Ammon's horn (tissue), 1 donor: ENCODE results near the gene MAEL.
A peak's percentile ranks its signal among the peaks of the same experiment; 100 is the strongest.

Experiments
- DNase-seq: peaks from one replicate; pipeline ENCODE4 v3.0.0-alpha.2; 2016; ENCODE audit warnings: low spot score

MAEL gene

DNA sequence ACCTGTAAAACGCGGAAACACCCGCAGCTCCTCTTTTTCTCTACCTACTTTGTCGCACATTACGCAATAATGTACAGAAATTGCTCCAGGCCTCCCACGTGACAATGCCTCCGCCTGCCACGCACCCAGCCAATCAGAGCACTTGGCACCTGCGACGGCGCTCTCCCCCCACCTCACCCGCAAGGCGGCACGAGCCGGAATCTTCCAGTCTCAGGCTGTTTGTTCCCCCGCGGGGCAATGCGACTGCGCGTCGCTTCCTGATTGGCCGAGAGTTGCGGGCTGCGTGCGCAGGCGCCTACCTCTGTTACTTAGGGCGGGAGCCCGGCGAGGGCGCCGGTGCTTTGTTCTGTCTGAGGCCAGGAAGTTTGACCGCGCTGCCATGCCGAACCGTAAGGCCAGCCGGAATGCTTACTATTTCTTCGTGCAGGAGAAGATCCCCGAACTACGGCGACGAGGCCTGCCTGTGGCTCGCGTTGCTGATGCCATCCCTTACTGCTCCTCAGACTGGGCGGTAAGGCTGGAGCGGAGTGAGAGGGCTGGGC, at the start of gene MAEL:
TSS of gene MAEL (plus strand) at position 307 of the 542 bp plus-strand sequence. CDS start at position 380, 73 bp downstream.
- no peak for DNase-seq

DNA sequence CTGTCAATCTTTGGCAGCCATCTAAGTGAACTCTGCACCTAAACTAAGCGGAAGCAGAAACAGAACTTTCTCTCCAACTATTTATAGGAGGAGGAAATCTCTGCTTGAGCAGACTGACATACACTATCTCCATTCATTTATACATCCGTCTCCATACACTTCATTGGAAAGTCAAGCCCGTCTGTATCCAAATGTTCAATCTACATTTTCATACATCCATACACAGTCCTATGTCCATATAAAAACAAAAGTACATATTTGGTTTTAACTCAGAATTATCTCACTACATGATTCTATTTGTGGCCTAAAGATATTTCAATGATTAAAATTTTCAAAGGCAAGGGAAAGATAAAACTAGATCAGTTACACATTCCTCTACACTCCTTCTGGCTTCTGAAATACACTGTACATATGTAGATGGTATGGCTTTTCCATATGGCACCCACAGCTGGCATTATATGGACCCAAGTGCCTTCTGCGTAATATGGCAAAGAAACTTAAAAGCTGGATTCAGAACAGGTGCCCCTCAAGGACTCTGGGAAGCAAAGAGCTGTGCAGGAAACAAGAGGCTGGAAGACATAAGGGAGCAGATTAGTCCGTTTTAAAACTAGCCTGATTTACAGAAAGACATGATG, 49.2 kb upstream of the MAEL start:
- no peak for DNase-seq

DNA sequence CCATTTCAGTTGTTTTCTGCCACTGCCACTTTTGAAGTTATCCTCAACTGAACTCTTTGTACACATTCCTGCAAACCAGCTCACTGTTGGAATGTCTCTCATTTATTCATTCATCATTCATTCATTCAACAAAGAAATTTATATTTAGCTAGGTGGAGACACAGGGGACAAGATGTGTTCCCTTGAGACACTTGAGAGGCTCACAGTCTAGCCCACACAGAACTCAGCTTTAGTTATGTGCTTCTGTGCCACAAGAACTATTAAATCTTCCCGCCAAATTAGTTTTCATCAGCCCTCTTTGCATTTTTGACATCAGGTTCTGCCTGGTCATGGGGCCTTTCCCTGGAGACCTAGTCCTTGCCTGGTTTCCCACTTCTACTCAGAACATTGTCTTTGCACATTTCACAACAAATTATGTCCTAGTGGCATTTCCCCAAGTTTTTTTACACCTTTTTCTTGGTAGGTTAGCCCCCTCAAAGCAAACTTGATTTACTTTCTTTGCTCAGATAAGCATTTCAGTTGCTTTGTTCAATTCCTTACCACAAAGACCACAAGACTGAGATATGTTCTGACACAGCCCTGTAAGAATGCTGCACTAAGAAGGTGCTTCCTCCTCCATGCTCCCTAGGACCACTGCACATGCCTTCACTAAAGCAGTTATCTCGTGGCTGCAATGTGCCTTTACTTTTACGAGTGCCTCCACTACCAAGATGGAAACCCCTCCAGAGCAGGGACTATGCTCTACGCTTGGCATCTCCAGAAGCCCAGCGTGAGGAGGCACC, 44.7 kb upstream of the MAEL start:
- no peak for DNase-seq

DNA sequence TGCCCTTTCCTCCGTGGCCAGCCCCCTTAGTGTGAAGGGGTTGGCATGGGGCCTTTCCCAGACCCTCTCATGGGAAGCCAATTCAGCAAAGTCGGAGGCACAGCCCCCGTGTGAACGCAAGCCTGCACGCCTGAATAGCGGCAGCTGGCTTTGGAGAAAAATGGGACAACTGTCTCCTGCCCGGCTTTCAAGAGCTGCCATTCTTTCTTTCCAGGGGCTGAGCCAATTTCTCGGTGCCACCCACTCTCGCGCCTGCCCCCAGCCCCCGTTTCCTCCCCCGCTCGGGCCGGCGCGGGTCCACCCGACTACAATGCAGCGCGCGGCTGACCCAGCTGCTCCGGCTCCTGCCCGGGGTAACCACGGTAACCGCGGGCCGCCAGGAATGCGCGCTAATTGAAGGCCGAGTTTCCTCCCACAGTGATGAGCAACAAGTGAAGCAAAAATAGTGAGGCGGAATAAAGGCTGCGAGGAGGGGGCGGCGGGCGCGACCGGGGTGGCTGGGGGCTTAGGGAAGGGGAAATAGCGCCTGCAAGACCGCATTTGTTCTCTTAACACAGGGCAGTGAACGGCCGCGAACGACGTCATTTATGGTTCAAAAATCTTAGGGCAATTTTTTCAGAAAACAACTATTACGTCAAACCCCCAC, 41.6 kb upstream of the MAEL start:
- DNase-seq: peak; percentile 93

DNA sequence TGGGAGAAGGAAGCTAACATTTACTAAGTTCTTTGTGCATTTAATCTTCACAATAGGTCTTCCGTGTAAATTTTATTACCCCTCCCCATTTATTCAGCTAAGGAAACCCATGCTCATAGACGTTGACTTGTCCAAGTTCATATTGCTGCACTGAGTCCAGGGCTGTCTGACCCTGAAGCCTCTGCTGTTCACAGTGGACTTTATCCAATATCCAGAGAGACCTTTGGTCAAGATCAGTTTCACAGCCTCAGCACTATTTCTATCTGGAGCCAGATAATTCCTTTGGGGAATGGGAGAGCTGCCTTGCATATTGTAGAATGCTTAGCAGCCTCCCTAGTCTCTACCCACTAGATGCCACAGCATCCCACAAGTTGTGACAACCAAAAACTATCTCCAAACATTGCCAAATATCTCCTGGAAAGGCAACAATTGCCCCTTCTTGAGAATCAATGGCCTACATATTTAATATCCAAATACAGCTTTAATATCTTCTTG, 40.2 kb upstream of the MAEL start:
- DNase-seq: no peak

DNA sequence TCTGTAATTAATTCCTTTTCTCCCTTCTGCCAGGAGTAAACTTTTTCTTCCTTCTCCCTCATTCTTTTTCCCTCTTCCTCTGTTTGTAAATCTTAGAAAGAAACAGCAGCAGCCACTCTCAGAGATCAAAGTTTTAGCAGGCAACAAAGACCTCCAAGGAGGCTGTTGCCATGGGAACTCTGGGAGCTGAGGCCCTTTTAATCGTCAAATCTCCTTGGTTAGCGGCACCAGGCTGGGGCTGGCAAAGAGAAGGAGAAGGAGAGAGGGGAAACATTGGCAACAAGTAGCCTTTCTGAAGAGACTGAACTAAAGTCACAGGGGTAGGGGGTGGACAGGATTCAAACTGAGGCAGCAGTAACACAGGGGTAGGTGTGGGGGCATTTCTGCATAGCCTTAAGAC, 38.9 kb upstream of the MAEL start:
- peak; percentile 70 for DNase-seq

DNA sequence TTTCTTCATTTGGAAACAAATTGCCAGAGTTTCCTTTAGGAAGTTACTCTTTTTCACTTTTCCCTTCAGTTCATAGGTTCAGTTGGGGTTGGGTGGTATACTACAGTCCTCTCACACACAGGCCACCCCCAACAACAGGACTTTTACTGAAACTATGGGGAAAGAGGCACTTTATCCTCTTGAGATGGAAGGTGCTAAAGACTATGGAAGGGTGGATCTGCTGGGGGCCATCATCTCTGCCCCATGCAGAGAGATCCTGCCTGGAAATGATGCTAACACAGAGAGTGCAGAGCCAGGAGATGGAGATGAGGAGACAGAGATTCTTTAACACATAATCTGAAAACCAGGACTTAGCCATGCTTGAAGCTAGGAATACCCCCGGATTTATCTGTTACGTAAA, 38.0 kb upstream of the MAEL start:
- no peak for DNase-seq

DNA sequence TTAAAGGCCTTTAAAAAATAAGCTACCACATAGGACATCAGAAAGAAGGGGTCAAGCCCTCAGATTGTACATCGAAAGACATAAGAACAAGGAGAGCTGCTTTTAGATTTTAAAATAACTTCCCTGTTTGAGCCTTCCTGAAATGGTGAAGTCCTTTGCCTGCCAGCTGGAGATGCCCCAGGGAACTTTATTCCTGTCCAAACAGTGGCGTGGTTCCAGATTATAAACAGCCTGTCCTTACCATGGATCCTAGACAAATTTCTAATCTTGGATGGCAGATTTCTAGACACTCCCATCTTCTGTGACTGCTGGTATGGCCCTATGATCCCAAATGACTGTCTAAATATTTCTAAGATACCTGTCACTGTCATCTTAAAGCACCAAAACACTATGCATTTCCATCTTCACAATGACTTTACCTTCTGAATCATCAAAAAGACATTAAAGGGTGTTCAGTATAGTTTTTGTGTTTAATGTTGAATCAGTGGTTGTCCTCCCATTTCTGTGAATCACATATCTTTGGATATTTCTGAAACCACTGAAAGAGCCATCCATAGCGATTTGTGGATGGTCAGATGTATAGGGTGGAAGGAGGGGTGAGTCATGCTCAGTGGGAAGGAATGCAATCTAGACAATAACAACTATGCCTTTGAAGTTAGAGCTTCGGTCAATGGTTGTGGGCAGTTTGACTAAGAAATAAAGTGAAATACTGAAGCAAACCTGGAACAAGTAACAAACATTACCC, 36.9 kb upstream of the MAEL start:
- no peak for DNase-seq

DNA sequence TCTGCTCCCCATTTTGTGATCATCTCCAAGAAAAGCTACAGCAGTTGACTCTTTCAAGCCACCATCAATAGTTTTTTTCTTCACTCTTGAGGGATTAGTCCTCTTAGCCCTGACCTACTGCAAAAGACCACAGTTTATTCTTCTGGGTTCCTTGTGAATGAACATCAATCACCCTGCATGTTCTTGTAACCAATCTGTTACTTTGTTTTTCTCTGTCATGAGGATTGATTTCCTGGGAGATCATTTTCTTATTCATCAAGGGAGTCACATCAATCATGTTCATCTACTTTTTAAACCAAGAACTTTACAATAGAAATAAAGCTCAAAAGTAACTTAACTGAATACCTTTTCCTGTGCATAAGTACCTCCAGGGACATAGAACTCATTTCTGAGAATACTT, 35.6 kb upstream of the MAEL start:
- DNase-seq: no peak

DNA sequence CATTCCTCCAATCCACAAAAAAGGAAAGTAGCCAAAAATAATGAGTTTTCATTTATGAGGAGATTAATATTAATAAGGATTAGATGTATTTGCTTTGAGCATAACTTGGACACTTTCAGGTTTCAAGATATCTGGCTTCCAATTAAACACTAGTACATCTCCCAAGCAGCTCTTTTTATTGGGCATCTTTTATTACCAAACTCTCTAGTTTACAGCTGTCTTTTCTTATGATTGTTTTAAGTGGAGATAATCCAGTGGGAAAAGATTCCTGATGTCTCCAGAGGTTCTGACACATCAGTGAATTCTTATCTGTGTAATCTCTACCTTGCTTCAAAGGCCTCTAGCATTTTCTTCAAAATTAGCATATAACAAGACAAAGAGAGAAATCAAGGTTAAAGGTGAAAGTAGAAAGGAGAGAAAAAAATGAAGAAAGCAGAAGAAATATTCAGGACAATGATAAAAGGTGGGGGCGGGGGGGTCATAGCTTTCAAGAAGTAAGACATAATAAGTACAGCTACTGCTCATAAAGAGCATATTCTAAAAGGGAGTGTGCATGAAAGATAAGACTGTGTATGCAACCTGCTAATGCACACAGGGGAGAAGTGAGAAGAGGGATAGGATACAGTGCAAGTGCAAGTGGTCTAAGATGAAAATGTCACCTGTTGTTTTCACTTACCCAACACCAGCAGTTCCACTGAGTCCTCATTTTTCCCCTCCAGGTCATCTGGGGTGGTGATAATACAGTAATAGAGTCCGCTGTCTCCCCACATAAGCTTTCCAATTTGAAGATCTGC, 32.8 kb upstream of the MAEL start:
- no peak for DNase-seq

DNA sequence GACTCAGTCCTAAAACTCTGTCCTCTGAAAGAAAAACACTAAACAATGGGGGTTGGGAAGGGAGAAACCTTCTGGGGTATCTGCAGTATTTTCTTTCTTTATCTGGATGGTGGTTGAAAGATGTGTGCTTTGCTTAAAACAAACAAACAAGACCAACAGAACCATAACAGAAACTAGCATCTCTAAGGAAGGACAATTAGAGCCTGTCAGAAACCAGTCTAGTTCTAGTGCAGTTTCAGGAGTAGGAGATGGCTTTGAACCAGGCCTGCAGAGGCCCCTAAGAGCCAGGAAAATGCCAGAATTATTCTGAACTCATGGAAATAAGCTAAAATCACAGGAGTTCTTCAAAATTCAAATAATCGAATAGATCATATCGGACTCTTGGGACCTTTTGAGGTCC, 32.2 kb upstream of the MAEL start:
- no peak for DNase-seq

DNA sequence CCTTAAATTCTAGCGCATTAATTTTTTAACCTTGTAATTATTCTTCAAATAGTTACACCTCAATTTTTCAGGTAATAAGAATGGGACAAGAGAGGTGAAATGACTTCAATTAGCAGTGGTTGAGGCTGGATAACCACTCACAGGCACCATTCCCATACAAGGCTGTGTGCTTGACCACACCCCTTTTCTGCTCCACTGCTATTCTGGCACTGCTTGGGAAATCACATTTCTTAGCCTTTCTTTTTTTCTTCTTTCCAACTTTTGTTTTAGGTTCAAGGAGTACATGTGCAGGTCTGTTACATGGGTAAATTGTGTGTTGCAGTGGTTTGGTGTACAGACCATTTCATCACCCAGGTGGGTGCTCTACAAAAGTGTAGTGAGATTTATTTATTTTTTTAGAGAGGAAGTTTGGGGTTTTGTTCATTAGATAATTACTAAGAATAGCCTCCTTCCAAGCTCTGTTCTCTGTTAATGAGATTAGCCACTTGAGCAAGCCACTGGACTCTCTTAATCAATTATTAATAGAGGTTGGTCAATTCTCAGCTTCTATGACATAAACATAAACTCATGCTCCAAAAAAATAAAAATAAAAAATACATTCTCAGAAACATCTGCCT, 28.1 kb upstream of the MAEL start:
- DNase-seq: no peak

DNA sequence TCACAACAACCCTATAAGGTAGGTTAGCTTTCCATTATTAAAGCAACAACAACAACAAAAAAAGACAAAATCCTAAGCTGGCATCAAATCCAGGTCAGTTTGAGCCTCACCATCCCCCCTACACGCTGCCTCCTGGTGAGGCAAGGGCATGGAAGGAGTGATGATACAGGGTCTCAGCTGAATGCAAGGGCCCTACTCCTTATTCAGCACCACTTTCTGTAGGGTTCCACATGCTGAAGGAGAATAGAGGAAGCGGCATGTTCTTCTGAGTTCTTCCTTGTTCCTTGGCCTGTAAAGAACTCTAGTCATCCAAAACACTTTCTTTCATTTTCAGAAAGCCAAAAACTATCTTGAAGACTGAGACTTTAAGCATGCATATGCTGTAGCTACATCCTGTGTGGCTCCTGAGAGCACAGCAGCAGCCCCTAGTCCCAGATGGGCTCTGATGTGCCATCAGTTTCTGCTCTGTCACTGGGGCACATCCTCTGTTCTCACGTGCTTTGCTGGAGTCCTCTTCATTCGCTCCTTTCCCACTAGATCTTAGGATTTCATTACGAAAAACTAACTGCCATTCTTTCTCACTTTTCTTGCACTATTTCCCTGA, 19.9 kb upstream of the MAEL start:
- no peak for DNase-seq

DNA sequence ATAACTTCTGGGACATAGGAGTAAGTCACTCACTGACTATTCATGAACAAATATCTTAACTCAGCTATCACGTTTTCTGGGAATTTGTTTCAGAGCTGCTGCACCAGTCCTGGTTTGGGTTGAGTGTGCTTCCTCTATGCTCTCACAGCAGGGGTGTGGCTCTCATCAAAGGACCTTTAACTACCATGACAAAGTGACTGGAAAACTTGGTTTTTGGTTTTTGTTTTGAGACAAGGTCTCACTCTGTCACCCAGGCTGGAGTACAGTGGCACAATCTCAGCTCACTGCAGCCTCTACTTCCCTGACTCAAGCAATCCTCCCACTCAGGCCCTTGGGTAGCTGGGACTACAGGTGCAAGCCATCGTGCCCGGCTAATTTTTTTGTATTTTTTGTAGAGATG, 17.8 kb upstream of the MAEL start:
- DNase-seq: no peak

DNA sequence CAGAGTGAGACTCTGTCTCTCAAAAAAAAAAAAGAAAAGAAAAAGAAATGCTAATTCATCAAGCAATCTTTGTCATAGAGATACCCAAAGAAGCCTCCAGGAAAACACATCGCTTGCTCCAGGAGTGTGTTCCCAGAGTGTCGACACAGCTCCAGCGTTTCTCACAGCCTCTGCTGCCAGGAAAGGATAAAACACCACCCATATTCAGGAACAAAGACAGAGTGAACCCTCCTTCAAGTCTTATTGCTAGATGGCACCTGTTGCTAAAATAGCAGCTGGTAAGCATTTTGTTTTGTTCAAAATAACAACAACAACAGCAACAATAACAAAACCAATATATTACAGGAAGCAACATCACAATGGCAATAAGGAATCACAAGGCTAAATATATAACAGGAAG, 16.9 kb upstream of the MAEL start:
- no peak for DNase-seq

DNA sequence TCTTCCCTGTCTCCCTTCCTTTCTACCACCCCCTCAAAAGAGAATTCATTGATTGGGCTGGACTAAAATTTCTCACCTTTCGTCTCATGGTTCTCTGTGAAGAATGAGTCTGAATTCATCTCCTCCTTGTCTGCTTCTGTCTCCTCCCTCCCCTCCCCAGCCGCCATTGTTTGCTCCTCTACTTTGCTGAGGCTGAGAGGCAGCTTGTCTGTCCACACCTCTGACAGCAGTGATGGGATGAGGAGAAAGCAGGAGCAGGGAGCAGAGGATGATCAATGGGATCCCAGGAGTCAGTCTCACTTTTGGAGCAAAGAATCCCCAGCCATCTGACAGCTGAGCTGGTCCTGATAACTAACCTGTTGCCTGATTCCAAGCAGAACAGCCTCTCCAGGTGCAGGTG, 16.3 kb upstream of the MAEL start:
- DNase-seq: no peak

DNA sequence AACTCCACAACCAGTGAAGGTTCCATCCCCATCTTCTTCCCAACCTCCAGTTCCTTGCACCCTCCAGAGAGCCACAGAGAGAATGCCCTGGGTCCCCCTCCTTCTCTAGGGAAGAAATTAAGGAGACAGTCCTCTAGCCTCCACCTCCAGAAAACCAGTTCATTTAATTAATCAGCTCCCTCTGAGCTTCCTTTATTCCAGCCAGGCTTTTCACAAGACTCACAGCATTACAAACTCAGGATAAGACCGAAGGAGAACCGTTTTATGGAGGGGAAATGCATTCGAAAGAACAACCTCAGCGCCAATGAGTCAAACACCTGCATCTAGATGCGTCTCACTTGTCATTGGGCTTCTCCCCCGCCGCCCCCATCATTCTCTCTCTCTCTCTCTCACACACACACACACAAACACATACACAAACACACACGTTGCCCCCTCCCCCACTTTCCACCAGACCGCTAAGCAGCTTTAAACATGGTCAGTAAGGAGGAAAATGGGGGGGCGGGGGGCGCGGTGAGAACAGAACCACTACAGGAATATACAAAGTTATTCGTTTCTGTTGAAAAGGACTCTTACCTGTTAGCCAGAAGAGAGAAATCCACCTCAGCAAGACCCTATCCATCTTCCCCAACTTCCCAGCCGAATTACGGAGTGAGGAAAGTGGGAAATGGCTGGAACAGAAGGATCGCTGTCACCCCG, 14.3 kb upstream of the MAEL start:
- peak; percentile 35 for DNase-seq

DNA sequence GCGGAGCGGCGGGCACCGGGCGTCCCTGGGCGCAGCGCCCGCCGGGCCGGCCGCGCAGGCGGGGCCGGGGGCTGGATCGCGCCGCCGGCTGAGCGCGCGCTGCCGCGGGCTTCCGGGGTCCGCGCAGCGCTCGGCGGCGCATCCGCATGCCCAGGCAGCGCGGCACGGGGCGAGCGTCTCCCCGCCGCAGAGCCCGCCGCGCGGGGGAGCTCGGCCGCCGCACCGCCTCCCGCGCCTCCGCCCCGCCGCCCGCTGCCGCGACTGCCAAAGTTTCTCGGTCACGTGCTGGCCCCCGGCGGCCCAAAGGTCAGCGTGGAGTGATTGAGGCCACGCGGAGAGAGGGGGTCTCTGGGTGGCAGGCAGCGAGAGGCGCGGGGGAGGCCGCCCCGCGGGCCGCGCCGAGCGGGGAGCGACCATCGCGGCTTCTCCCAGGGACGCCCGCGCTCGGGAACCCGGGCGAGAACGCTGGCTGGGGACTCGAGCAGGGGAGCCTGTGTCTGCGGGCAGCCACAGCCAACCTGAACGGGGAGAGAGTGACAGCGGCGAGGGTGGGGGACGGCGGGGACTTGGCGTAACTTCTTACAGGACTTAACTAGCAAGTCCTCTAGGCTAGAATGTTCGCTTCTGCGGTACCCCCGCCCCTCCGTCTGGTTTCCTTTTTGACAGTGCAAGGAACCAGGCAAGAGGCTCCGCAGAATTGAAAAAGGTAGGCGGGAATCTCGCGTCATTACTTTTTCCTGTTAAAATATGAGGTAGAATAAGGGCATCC, 13.5 kb upstream of the MAEL start, which contains the start of gene ILDR2:
TSS of gene ILDR2 (minus strand) at position 180 of the 769 bp plus-strand sequence. CDS start 272 bp downstream, outside the sequence.
- peak; percentile 72 for DNase-seq

DNA sequence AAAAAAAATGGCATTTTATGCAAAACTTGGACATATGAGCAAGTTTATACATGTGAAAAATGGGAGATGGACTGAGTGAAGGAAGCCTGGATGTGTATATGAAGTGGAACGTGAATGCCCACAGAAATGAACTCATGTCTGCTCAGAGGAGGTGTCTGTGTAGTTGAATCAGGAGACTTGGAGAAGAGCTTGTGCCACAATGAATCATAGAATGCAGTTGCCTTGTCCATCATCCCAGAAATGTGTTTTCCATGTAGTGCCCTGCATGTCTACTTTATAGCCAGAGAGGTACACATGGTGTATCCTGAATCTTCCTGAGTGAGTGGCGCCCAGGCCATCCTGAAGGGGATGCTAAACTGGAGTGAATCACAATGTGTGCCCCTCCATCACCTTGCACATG, 11.1 kb upstream of the MAEL start:
- DNase-seq: no peak
